ENCODE data around the gene OPCML. TPM values are rescaled to one million over a fixed set of nuclear protein-coding genes. Genes with fewer than 3 reads are reported as not detected.

The OPCML gene
- polyA plus RNA-seq, 1 donor (not counting 4 experiments of a cell fraction or from before 2014, with no cell fraction given) = 0.04 TPM

GRCh38 chr11:132809070-132809469 is 723.2 kb downstream of the OPCML start:
- Histone ChIP-seq H3K27me3 (ENCODE audit: control insufficient read depth, extremely low read depth, insufficient read depth, low read length) (no peaks in the 10 kb centered on the region), H3K9me1 (ENCODE audit: control insufficient read depth, extremely low read depth, insufficient read depth, low read length) (no peaks in the 10 kb centered on the region), H3K36me3 (ENCODE audit: control insufficient read depth in 2 of 2, extremely low read depth in 1 of 2, insufficient read depth in 2 of 2, low read length in 2 of 2) (no peaks in the 10 kb centered on the region), H3K4me1 (ENCODE audit: control insufficient read depth, extremely low read depth, insufficient read depth, low read length) (no peaks in the 10 kb centered on the region), H3K4me3 (ENCODE audit: control insufficient read depth in 2 of 3, extremely low read depth in 1 of 3, insufficient read depth in 2 of 3, low read depth in 1 of 3, low read length in 3 of 3) (no peak overlapping the region), H3K79me2 (ENCODE audit: control insufficient read depth, insufficient read depth, low read length) (no peaks in the 10 kb centered on the region), H3K9me3 (ENCODE audit: control insufficient read depth, low read depth, low read length) (no peaks in the 10 kb centered on the region), H3K9ac (ENCODE audit: control insufficient read depth, extremely low read depth, insufficient read depth, low read length) (no peak overlapping the region), H4K20me1 (ENCODE audit: control insufficient read depth, extremely low read depth, insufficient read depth, low read length) (no peaks in the 10 kb centered on the region), H3K27ac (ENCODE audit: control insufficient read depth, insufficient read depth, low read length) (no peak overlapping the region), H3K4me2 (ENCODE audit: control insufficient read depth, extremely low read depth, insufficient read depth, low read depth, low read length) (no peak overlapping the region), H2AFZ (ENCODE audit: control insufficient read depth, low read length) (no peak overlapping the region)
- DNase-seq (ENCODE audit: low read depth, low spot score) = no peak
- dilution Hi-C loops (cut with MboI; ENCODE audit: extremely low pct_ligation_motif_present, low sequenced_read_pairs) = no loop called here
- TF ChIP-seq CTCF (optimal IDR thresholded peaks at IDR 0.05 in 1 of 3, IDR thresholded peaks at IDR 0.05 in 1 of 3, conservative IDR thresholded peaks at IDR 0.05 in 1 of 3; ENCODE audit: extremely low read depth in 1 of 3, insufficient read depth in 2 of 3, low read length in 3 of 3) (no peak), EZH2 (IDR thresholded peaks at IDR 0.05; ENCODE audit: low read length) (no peak)
- FAIRE-seq = no peak

GRCh38 chr11:132804258-132804657 is 728.0 kb downstream of the OPCML start:
- Histone ChIP-seq H3K36me3 (ENCODE audit: control insufficient read depth in 2 of 2, extremely low read depth in 1 of 2, insufficient read depth in 2 of 2, low read length in 2 of 2) (no peaks in the 10 kb centered on the region), H3K79me2 (ENCODE audit: control insufficient read depth, insufficient read depth, low read length) (no peaks in the 10 kb centered on the region), H3K9ac (ENCODE audit: control insufficient read depth, extremely low read depth, insufficient read depth, low read length) (no peak overlapping the region), H3K4me2 (ENCODE audit: control insufficient read depth, extremely low read depth, insufficient read depth, low read depth, low read length) (no peak overlapping the region), H3K9me1 (ENCODE audit: control insufficient read depth, extremely low read depth, insufficient read depth, low read length) (no peaks in the 10 kb centered on the region), H3K4me3 (ENCODE audit: control insufficient read depth in 2 of 3, extremely low read depth in 1 of 3, insufficient read depth in 2 of 3, low read depth in 1 of 3, low read length in 3 of 3) (no peak overlapping the region), H3K27ac (ENCODE audit: control insufficient read depth, insufficient read depth, low read length) (no peak overlapping the region), H3K27me3 (ENCODE audit: control insufficient read depth, extremely low read depth, insufficient read depth, low read length) (no peaks in the 10 kb centered on the region), H3K9me3 (ENCODE audit: control insufficient read depth, low read depth, low read length) (no peaks in the 10 kb centered on the region), H3K4me1 (ENCODE audit: control insufficient read depth, extremely low read depth, insufficient read depth, low read length) (no peaks in the 10 kb centered on the region), H4K20me1 (ENCODE audit: control insufficient read depth, extremely low read depth, insufficient read depth, low read length) (no peaks in the 10 kb centered on the region), H2AFZ (ENCODE audit: control insufficient read depth, low read length) (no peak overlapping the region)
- DNase-seq (ENCODE audit: low read depth, low spot score) (no peak), FAIRE-seq (no peak)
- dilution Hi-C loops (cut with MboI; ENCODE audit: extremely low pct_ligation_motif_present, low sequenced_read_pairs) = no loop called here
- no peak for TF ChIP-seq CTCF (optimal IDR thresholded peaks at IDR 0.05 in 1 of 3, IDR thresholded peaks at IDR 0.05 in 1 of 3, conservative IDR thresholded peaks at IDR 0.05 in 1 of 3; ENCODE audit: extremely low read depth in 1 of 3, insufficient read depth in 2 of 3, low read length in 3 of 3)
- no peak for TF ChIP-seq EZH2 (IDR thresholded peaks at IDR 0.05; ENCODE audit: low read length)

Measured in keratinocyte (primary cell).